Ishikawa (cell line): Measurements from ENCODE around the gene CACNG7.

Experiments used
- CEBPB ChIP-seq: IDR thresholded peaks from 2 replicates; pipeline ENCODE4 v1.6.1; 2012
- CREB1 ChIP-seq: IDR thresholded peaks from 2 replicates; pipeline ENCODE4 v1.6.1; 2012; ENCODE audit warnings: low read depth
- EGR1 ChIP-seq: IDR thresholded peaks from 2 replicates; pipeline ENCODE4 v1.6.1; 2012
- EP300 ChIP-seq: IDR thresholded peaks from 2 replicates; pipeline ENCODE4 v1.6.1; 2012; ENCODE audit warnings: borderline replicate concordance
- FOXM1 ChIP-seq: IDR thresholded peaks from 2 replicates; pipeline ENCODE4 v1.6.1; 2012; ENCODE audit warnings: low read depth, borderline replicate concordance
- MAX ChIP-seq: IDR thresholded peaks from 2 replicates; pipeline ENCODE4 v1.6.1; 2012
- RAD21 ChIP-seq: IDR thresholded peaks from 2 replicates; pipeline ENCODE4 v1.6.1; 2012; ENCODE audit warnings: low read depth
- REST ChIP-seq: IDR thresholded peaks from 2 replicates; pipeline ENCODE4 v1.6.1; 2012; ENCODE audit warnings: low read depth, mild to moderate bottlenecking
- TAF1 ChIP-seq: IDR thresholded peaks from 2 replicates; pipeline ENCODE4 v1.6.1; 2012; ENCODE audit warnings: low read depth, mild to moderate bottlenecking
- TCF12 ChIP-seq: IDR thresholded peaks from 2 replicates; pipeline ENCODE4 v1.6.1; 2012; ENCODE audit warnings: low read depth
- TEAD4 ChIP-seq: IDR thresholded peaks from 2 replicates; pipeline ENCODE4 v1.6.1; 2012
- USF1 ChIP-seq: IDR thresholded peaks from 2 replicates; pipeline ENCODE4 v1.6.1; 2012
- YY1 ChIP-seq: IDR thresholded peaks from 2 replicates; pipeline ENCODE4 v1.6.1; 2012; ENCODE audit warnings: low read depth

- TF ChIP-seq CREB1 (no peak), FOXM1 (no peak), TCF12 (no peak), TEAD4 (no peak), CEBPB (no peak), EP300 (no peak), MAX (no peak), YY1 (no peak), TAF1 (no peak), USF1 (no peak), RAD21 (no peak), EGR1 (no peak), REST (no peak)
These were observed 758 bp upstream of the CACNG7 start for GRCh38 chr19:53908106-53908934.
